ENCODE data around the gene OPCML. TPM values are rescaled to one million over a fixed set of nuclear protein-coding genes. Genes with fewer than 3 reads are reported as not detected.

OPCML gene
- total RNA-seq, 1 experiment from 2014 or later = 0.94 TPM

GRCh38 chr11:132853886-132854285 lies 678.4 kb downstream of the OPCML start:
- no peak for DNase-seq
- no peak overlapping the region for H3K4ac ChIP-seq (ENCODE audit: low read depth, low read length)
- no CpG with 5 or more reads among the region's 3 CpGs for WGBS (ENCODE audit: extremely low coverage, insufficient read length, low lambda C conversion rate)
- H3K23me2 ChIP-seq (ENCODE audit: insufficient read length, low read depth, low read length, poor library complexity, severe bottlenecking) = no peaks in the 10 kb centered on the region
- H2AFZ ChIP-seq (ENCODE audit: low read length) = no peak overlapping the region
- H3K27ac ChIP-seq (ENCODE audit: insufficient read length, low read depth, low read length) = no peak overlapping the region
- H2BK15ac ChIP-seq (ENCODE audit: low read depth, low read length) = no peak overlapping the region
- H4K91ac ChIP-seq (ENCODE audit: insufficient read length, low read depth, low read length) = no peak overlapping the region
- peaks cover 11 to 15% of the 10 kb centered on the region in 2 experiments; a peak in 4 of 5 replicates for H3K9me3 Mint-ChIP-seq
- no peaks in the 10 kb centered on the region for H3K27me3 ChIP-seq (ENCODE audit: insufficient read depth, low read length)
- no peak overlapping the region for H3K23ac ChIP-seq (ENCODE audit: insufficient read length, low read depth, low read length)
- H3K9me3 ChIP-seq (ENCODE audit: control insufficient read depth, low read depth, low read length) = no peaks in the 10 kb centered on the region
- H3K4me1 ChIP-seq (ENCODE audit: insufficient read depth, low read length) = no peaks in the 10 kb centered on the region; the same call in 1 of the 2 replicates
- H2BK20ac ChIP-seq (ENCODE audit: low read depth, low read length, poor library complexity, severe bottlenecking) = no peak overlapping the region
- no peak overlapping the region for H3K18ac ChIP-seq (ENCODE audit: insufficient read length, low read depth, low read length)
- H4K8ac ChIP-seq (replicated peaks; ENCODE audit: insufficient read length, low read depth, low read length) = no peak overlapping the region
- no peaks in the 10 kb centered on the region for H3K79me1 ChIP-seq (ENCODE audit: insufficient read depth, low read depth, low read length, poor library complexity, severe bottlenecking)
- TF ChIP-seq CTCF (conservative IDR thresholded peaks at IDR 0.05) = no peak
- H2AK5ac ChIP-seq (ENCODE audit: insufficient read length, low read length) = no peak overlapping the region
- no peak overlapping the region for H2BK12ac ChIP-seq (ENCODE audit: insufficient read length, low read depth, low read length)
- no peaks in the 10 kb centered on the region for H3K79me2 ChIP-seq (ENCODE audit: insufficient read depth, low read length)
- H3K27ac Mint-ChIP-seq = no peak overlapping the region
- H3T11ph ChIP-seq (ENCODE audit: low read length) = no peak overlapping the region
- no peak overlapping the region for H3K4me3 Mint-ChIP-seq
- no peaks in the 10 kb centered on the region for H4K20me1 ChIP-seq (ENCODE audit: control insufficient read depth, insufficient read depth, insufficient read length)
- H3K14ac ChIP-seq (ENCODE audit: insufficient read depth, low read length) = no peak overlapping the region
- no peak overlapping the region for H3K4me2 ChIP-seq (ENCODE audit: insufficient read depth, insufficient read length, low read length)
- no peak overlapping the region for H2BK120ac ChIP-seq (ENCODE audit: low read depth, low read length, poor library complexity, severe bottlenecking)
- H3K36me3 Mint-ChIP-seq (ENCODE audit: insufficient read depth in 1 of 3, low read depth in 3 of 3) = peaks cover 5 to 24% (median 9%) of the 10 kb centered on the region in 3 experiments
- H3K27me3 Mint-ChIP-seq (ENCODE audit: low read depth) = peaks cover 1% of the 10 kb centered on the region; the same call in 1 of the 2 replicates
- H3K56ac ChIP-seq (ENCODE audit: insufficient read length, low read depth, low read length) = no peak overlapping the region
- peaks cover 23 to 30% of the 10 kb centered on the region in 2 experiments for H3K4me1 Mint-ChIP-seq
- H4K5ac ChIP-seq (ENCODE audit: insufficient read length, low read depth, low read length) = no peak overlapping the region
- no peak overlapping the region for H2BK5ac ChIP-seq (ENCODE audit: insufficient read length, low read length)
- no peak overlapping the region for H3K9ac ChIP-seq (ENCODE audit: extremely low read depth, insufficient read length, low read length)

Data from H9 (cell line).